ENCODE results near the gene RNF224. TPM values are rescaled to one million over a fixed set of nuclear protein-coding genes. Genes with fewer than 3 reads are reported as not detected.

The RNF224 gene
- total RNA-seq, 1 experiment from 2014 or later, result 3.9 TPM

DNA sequence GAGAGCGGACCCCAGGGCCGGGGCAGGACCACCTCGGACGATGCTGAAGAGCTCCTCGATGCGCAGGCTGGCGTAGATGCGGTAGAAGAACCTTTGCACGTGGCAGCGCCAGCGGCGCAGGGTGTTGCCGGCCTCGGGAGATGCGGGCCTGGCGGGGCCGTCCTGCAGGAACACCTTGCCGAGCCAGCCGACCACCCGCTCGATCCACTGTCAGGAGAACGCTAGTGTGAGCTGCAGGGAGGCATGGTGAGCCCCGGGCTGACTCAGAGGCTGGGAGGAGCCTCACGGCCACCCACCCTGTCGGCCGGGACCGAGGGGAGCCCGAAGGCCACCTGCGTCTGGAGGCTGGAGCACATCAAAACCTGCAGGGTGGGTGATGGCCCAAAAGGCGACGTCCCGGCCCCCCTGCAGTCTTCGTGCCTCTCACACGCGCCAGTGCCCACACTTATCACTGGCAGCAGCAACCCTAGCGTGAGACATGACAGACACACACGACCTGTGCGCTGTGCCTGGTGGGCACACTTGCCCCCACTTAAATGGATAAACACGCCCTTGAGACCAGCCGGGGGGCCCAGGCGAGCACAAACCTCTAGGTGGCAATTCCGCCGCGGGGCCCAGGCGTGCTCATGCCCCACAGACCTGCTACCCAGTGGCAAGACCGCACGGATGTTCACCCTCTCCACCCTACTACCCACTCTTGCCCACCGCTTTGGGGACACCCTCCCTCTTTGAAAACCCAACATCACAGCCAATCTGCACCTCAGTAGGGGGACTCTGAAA is 42.2 kb upstream of the RNF224 start:
- Histone ChIP-seq H3K9me3 (ENCODE audit: insufficient read depth, low read depth) (no peaks in the 10 kb centered on the region), H3K36me3 (ENCODE audit: low read depth) (no peaks in the 10 kb centered on the region), H3F3A (ENCODE audit: insufficient read depth, low read depth) (peaks cover 16% of the 10 kb centered on the region), H3K79me2 (ENCODE audit: low read depth) (peaks cover 28% of the 10 kb centered on the region), H2AFZ (no peak overlapping the region), H3K4me1 (replicated peaks; ENCODE audit: insufficient read depth) (peaks cover 23% of the 10 kb centered on the region), H3K9me2 (ENCODE audit: insufficient read depth) (no peaks in the 10 kb centered on the region), H3K4me2 (no peak overlapping the region), H4K20me1 (ENCODE audit: insufficient read depth) (peaks cover 8% of the 10 kb centered on the region), H3K27me3 (ENCODE audit: insufficient read depth, low read depth) (no peaks in the 10 kb centered on the region), H3K4me3 (no peak overlapping the region), H3K27ac (no peak overlapping the region)
- intact Hi-C loops (cut with micrococcal nuclease; ENCODE audit: unreplicated experiment), result no loop called here
- BruUV-seq (replicated peaks), result no TSS peak
- no peak for TF ChIP-seq EZH2 (IDR thresholded peaks at IDR 0.05; ENCODE audit: low read depth)
- TF ChIP-seq, protein P1, sequence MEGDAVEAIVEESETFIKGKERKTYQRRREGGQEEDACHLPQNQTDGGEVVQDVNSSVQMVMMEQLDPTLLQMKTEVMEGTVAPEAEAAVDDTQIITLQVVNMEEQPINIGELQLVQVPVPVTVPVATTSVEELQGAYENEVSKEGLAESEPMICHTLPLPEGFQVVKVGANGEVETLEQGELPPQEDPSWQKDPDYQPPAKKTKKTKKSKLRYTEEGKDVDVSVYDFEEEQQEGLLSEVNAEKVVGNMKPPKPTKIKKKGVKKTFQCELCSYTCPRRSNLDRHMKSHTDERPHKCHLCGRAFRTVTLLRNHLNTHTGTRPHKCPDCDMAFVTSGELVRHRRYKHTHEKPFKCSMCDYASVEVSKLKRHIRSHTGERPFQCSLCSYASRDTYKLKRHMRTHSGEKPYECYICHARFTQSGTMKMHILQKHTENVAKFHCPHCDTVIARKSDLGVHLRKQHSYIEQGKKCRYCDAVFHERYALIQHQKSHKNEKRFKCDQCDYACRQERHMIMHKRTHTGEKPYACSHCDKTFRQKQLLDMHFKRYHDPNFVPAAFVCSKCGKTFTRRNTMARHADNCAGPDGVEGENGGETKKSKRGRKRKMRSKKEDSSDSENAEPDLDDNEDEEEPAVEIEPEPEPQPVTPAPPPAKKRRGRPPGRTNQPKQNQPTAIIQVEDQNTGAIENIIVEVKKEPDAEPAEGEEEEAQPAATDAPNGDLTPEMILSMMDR (conservative IDR thresholded peaks at IDR 0.05), result no peak
- no peak for DNase-seq
- ChIA-PET POLR2A (ENCODE audit: unreplicated experiment) (no interaction called here), CTCF (no interaction called here)

DNA sequence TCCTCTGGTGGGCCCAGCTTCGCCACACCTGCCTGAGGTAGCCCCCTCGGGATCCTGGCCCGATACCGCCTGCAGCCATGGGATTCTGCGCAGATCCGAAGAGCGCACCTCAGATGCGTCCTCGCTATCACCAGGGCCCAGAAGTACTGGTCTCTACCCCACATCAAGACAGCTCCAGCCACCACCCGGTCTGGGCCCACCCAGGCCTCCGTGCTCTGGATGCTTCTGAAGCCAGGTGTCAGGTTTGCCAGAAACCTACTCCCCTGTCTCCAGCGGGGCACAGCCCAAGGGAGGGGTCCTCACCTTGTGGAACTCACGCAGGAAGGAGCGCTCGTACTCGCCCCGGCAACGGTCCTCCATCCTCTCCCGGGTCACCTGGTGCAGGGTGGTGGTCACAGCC is 41.4 kb upstream of the RNF224 start:
- TF ChIP-seq, protein P1 (conservative IDR thresholded peaks at IDR 0.05), result no peak
- TF ChIP-seq EZH2 (IDR thresholded peaks at IDR 0.05; ENCODE audit: low read depth), result no peak
- peaks cover 18% of the 10 kb centered on the region for H3F3A ChIP-seq (ENCODE audit: insufficient read depth, low read depth)
- H4K20me1 ChIP-seq (ENCODE audit: insufficient read depth), result peaks cover 11% of the 10 kb centered on the region
- no peaks in the 10 kb centered on the region for H3K9me2 ChIP-seq (ENCODE audit: insufficient read depth)
- H3K4me2 ChIP-seq, result no peak overlapping the region
- no peak overlapping the region for H3K27ac ChIP-seq
- ChIA-PET POLR2A (ENCODE audit: unreplicated experiment) (no interaction called here), CTCF (no interaction called here)
- H3K4me3 ChIP-seq, result no peak overlapping the region
- no TSS peak for BruUV-seq (replicated peaks)
- H3K9me3 ChIP-seq (ENCODE audit: insufficient read depth, low read depth), result no peaks in the 10 kb centered on the region
- peaks cover 32% of the 10 kb centered on the region for H3K4me1 ChIP-seq (replicated peaks; ENCODE audit: insufficient read depth)
- H3K27me3 ChIP-seq (ENCODE audit: insufficient read depth, low read depth), result no peaks in the 10 kb centered on the region
- DNase-seq, result no peak
- H3K79me2 ChIP-seq (ENCODE audit: low read depth), result peaks cover 30% of the 10 kb centered on the region
- H2AFZ ChIP-seq, result no peak overlapping the region
- no peaks in the 10 kb centered on the region for H3K36me3 ChIP-seq (ENCODE audit: low read depth)
- intact Hi-C loops (cut with micrococcal nuclease; ENCODE audit: unreplicated experiment), result no loop called here

DNA sequence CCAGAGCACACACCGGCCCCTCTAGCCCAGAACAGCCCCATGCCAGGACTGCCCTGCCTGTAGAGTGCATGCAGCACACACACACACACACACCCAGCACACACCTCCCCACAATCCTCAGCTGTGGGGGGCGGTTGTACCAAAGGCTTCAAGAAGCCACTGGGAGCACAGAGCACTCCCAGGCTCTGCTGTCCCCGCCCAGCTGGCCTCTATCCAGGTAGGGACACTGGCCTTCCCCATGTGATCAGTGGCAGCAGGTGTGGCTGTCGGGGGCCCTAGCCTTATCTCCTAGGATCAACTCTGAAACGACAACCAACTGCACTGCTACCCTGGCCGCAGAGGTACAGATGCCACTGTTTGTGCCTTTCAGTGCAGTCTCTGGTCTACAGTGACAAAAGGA is 40.9 kb upstream of the RNF224 start:
- ChIA-PET POLR2A (ENCODE audit: unreplicated experiment) (no interaction called here), CTCF (no interaction called here)
- H3K4me1 ChIP-seq (replicated peaks; ENCODE audit: insufficient read depth), result peaks cover 33% of the 10 kb centered on the region
- peaks cover 18% of the 10 kb centered on the region for H3F3A ChIP-seq (ENCODE audit: insufficient read depth, low read depth)
- no peak for TF ChIP-seq EZH2 (IDR thresholded peaks at IDR 0.05; ENCODE audit: low read depth)
- TF ChIP-seq, protein P1 (conservative IDR thresholded peaks at IDR 0.05), result no peak
- intact Hi-C loops (cut with micrococcal nuclease; ENCODE audit: unreplicated experiment), result no loop called here
- H2AFZ ChIP-seq, result no peak overlapping the region
- H4K20me1 ChIP-seq (ENCODE audit: insufficient read depth), result peaks cover 11% of the 10 kb centered on the region
- no peaks in the 10 kb centered on the region for H3K9me3 ChIP-seq (ENCODE audit: insufficient read depth, low read depth)
- no peak overlapping the region for H3K27ac ChIP-seq
- no peak overlapping the region for H3K4me3 ChIP-seq
- DNase-seq, result no peak
- H3K36me3 ChIP-seq (ENCODE audit: low read depth), result no peaks in the 10 kb centered on the region
- no peaks in the 10 kb centered on the region for H3K27me3 ChIP-seq (ENCODE audit: insufficient read depth, low read depth)
- H3K4me2 ChIP-seq, result peak overlapping the region; percentile 92; the same call in 1 of the 2 replicates
- no TSS peak for BruUV-seq (replicated peaks)
- H3K79me2 ChIP-seq (ENCODE audit: low read depth), result peaks cover 30% of the 10 kb centered on the region
- H3K9me2 ChIP-seq (ENCODE audit: insufficient read depth), result no peaks in the 10 kb centered on the region

Data from PC-9 (cell line).